SU-DHL-6 (cell line): ENCODE data around the gene CISD1.

ENCODE experiments used
- CTCF ChIP-seq: fragments of 200-600 bp; sonication (generic); IDR thresholded peaks from one replicate; pipeline ENCODE4 v1.5.1; 2017; ENCODE audit warnings: antibody characterized with exemption, mild to moderate bottlenecking, low read length, moderate library complexity; ENCODE audit not compliant: insufficient read depth, poor library complexity, severe bottlenecking
- EZH2phosphoT487 ChIP-seq: fragments of 200-600 bp; sonication (generic), shearing (Covaris generic); conservative IDR thresholded peaks from 2 replicates; pipeline ENCODE4 v1.6.1; 2018; ENCODE audit warnings: mild to moderate bottlenecking, antibody characterized with exemption, low read length, moderate library complexity, mixed read lengths

- TF ChIP-seq CTCF: no peak
- no peak for TF ChIP-seq EZH2phosphoT487
Observed at GRCh38 chr10:58326967-58327381, 58.0 kb downstream of the CISD1 start.
